Cortex of kidney (tissue), 1 donor: ENCODE results near the gene PIP5K1C.

Experiments
- DNase-seq: peaks from one replicate; lab custom pipeline; 2025; lab: John Stamatoyannopoulos, UW

PIP5K1C gene

DNA sequence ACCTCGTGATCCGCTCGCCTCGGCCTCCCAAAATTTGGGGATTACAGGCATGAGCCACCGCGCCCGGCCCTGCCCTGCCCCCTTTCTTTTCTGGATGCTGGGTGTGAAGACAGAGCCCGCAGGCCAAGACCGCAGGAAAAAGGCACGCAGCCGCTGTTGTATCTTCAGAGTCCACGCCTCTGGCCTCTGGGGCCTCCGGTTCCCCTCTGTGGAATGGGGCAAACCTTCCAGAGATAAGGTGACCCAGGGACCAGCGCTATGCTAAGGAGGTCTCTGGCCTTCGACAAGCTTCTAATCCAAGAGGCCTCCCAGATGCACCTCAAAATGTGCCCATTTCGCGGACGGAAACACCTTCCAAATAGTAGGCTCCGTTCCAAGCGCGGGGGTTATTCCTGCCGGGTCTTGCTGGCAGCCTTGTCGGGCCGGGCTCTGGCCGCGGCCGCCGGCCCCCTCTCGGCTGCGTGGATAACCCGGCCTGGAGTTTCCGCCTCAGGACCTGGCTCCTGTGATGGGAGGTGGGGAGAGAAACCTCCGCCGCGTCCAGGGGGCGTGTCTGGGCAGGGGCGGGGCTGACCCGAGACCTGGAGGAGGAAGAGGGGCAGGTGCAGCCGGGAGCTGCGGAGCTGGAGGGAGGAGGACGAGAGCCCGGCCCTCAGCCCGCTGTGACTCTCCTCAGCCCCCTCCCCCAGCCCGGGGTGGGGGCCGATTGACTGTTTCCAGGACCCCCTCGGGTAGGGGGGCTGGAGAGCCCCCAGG, 21.0 kb upstream of the PIP5K1C start:
- peak; percentile 66 for DNase-seq

- no peak for DNase-seq
Observed at GRCh38 chr19:3720349-3720917, 20.2 kb upstream of the PIP5K1C start.

DNA sequence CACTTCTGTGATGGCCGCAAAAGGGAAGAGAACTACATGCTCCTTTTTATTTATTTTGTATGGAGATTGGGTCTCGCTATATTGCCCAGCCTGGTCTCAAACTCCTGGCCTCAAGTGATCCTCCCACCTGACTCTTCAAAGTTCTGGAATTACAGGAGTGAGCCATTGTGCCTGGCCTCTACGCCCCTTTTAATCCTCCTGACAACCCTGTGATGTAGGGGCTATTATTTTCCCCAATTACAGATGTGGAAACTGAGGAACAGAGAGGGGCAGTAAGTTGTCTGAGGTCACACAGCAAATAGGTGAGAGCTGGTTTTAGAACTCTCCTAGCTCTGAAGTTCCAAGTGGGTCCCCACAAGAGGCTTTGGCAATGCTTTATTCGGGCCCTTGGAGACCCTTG, 19.6 kb upstream of the PIP5K1C start:
- DNase-seq = no peak

DNA sequence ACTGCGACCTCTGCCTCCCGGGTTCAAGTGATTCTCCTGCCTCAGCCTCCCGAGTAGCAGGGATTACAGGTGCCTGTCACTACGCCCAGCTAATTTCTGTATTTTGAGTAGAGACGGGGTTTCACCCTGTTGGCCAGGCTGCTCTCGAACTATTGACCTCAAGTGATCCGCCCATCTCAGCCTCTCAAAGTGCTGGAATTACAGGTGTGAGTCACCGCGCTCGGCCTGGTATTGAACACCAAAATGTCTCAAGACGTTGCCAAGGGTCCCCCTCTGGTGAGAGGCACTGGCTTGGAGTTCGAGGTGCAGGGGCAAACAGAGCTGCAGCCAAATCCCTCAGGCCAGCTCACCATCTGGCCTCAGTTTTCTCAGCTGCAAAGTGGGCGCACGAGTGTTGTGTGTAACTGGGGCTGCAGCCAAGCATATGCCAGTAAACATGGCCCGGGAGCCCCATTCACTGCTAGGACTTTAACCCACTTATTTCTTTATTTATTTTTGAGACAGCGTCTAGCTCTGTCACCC, 15.9 kb upstream of the PIP5K1C start:
- DNase-seq = no peak

- DNase-seq = no peak
Observed at GRCh38 chr19:3712663-3713611, 12.7 kb upstream of the PIP5K1C start.

DNA sequence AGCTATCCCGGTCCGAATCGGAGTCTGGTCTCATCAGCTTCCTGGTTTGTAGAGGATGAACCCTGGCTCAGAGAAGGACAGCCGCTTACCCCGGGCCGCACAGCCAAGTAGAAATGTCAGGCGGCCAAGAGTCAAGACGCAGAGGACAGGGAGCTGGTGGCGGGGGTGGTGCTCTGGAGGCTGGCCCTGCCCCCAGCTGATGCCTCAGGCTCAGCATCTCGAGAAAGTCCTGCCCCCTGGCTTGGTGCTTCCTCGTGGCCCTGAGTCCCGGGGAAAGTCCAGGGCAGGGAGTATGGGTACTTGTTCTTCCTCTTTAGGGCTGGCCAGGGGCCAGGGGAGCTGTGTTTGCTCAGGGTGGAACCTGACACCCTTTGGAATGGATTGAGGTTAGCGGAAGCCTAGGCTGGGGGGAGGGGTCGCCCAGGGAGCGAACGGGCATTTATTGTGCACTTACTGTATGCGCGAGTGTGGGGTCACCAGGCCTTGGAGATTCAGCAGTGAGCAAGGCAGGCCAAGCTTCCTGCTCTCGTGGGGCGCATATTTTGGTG, 10.1 kb upstream of the PIP5K1C start:
- DNase-seq = no peak

GRCh38 chr19:3708207-3708931, 8.1 kb upstream of the PIP5K1C start, which contains the start of gene TJP3:
Gene TJP3, plus strand, starts transcription at chr19:3708384. Its CDS starts 20,049 bp downstream, at chr19:3728433.
- no peak for DNase-seq

GRCh38 chr19:3707868-3708206, 7.6 kb upstream of the PIP5K1C start:
- no peak for DNase-seq

GRCh38 chr19:3701200-3701599, 932 bp upstream of the PIP5K1C start:
- DNase-seq = no peak

GRCh38 chr19:3699741-3700241, 477 bp downstream of the PIP5K1C start:
- DNase-seq = no peak

GRCh38 chr19:3698974-3699740, 1.1 kb downstream of the PIP5K1C start:
- no peak for DNase-seq

- DNase-seq = no peak
Observed at GRCh38 chr19:3698386-3698950, 1.8 kb downstream of the PIP5K1C start.

DNA sequence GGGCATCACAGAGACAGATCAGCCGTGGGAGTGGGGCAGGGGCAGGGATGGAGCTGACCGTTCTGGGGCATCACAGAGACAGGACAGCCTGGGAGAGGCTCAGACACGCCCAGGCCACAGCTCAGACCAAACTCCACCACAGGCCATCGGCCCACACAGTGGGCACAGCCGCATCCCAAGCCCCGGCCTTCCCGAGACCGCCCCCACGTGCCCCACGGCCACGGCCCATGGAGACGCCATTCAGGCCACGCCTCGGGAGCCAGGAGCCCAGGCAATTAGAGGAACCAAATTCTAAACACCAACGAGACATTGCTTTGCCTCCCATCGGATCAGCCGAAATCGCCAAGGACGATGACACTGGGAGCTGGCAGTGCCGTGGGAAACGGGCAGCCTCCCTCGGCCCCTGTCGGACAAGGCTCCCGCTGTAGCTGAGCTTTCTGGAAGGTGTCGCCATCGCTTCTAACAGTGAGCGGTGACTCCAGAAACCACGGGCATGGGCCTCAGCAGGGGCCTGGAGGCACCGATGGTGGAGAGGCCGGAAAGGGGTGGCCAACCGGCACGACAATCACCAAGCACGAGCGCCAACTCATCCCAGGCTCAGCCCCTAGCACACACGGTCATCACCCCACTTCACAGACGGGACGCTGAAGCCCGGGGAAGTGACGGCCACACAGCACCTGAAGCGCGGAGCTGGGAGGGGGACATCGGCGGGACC, 2.4 kb downstream of the PIP5K1C start:
- no peak for DNase-seq

DNA sequence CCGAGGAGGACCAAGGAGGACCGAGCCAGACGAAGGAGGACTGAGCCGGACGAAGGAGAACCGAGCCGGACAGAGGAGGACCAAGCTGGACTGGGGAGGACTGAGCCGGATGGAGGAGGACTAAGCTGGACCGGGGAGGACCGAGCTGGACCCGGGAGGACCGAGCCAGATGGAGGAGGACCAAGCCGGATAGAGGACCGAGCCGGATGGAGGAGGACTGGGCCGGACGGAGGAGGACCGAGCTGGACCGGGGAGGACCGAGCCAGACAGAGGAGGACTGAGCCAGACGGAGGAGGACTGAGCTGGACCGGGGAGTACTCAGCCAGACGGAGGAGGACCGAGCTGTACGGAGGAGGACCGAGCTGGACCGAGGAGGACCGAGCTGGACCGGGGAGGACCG, 3.2 kb downstream of the PIP5K1C start:
- no peak for DNase-seq

DNA sequence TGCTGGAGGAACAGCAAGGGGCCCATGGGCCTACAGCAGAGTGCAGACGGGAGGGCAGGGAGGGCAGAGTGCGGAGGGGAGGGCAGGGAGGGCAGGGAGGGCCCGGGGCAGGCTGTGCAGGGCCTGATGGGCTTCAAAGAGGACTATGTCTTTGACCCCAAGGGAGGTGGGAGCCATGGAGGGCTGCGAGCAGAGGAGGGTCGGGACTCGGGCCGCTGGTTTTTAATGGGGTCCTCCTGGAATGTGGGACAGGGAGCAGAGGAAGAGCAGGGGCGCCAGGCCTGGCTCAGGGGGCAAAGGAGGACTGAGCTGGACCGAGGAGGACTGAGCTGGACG, 3.6 kb downstream of the PIP5K1C start:
- no peak for DNase-seq

DNA sequence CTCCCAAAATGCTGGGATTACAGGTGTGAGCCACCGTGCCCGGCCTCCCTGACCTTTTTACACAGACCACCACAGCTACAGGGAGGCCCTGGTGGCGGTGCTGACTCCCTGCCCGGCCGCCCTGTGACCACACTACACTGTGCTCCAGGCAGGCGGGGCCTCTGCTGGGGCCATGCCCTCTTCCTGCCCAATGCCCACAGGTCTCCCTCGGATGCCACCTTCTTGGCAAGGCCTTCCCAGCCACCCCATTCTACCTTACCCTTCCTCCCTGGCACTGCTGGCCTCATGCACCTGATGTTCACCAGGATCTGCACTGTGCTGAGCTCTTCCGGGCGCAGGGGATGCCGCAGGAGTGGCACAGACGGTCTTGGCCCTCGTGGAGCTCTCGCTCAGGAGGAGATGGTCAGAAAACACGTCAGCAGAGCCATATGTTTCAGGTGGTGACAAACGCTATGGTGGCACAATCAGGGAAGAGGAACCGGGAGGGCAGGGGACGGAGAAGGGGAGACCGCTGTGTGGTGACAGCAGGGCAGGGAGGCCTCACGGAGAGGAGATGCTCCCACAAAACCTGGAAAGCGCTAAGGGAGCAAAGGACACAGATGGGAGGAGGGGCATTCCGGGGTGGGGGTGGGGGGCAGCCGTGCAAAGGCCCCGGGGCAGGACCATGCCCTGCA, 4.1 kb downstream of the PIP5K1C start:
- DNase-seq = no peak

- no peak for DNase-seq
Observed at GRCh38 chr19:3695124-3695733, 5.0 kb downstream of the PIP5K1C start.

- DNase-seq = no peak
Observed at GRCh38 chr19:3694361-3695123, 5.7 kb downstream of the PIP5K1C start.
